ENCODE measurements around the gene SYCP2.

SYCP2 gene

DNA sequence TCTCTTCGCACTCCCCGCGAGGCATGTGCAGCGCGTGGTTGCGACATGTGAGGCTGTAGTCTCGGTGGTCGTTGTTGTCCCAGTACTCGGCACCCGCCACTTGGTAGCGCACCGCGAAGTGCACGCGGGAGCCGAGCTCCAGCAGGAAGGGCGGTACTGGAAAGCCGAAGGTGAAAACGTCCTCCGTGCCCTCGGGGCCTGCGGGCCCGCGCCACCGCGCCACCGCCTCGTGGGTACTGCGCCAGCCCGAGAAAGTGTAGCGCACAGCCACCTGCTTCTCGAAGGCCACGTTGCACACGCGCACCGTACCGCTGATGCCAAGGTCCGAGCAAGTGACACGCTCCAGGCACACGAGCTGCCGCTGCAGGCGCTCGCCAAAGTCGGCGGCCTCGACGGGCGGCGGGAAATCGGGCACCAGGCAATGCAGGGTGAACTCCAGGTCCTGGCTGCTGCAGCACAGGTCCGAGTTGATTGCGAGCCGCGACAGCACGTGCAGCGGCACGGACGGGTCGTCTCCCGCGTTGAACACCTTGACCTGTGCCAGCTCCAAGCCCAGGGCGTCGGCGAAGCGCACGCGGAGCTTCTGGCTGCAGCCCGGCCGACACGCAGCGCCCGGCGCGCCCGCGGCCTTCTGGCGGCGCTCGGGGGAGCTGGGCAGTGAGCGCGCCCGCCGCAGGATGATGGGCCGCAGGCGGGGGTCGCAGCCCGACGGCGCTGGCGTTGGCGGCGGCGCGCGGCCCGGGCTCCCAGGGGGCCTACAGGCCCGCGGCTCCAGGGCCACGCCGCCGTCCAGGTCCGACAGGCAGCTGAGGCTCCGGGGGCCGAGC is 5.8 kb upstream of the SYCP2 start:
- TF ChIP-seq POLR2A (IDR thresholded peaks at IDR 0.05; ENCODE audit: low read length) = no peak
- no peak for TF ChIP-seq GATA1 (IDR thresholded peaks at IDR 0.05; ENCODE audit: low read depth, low read length)
- peak in 1 of 2 experiments; percentile 60 for DNase-seq

DNA sequence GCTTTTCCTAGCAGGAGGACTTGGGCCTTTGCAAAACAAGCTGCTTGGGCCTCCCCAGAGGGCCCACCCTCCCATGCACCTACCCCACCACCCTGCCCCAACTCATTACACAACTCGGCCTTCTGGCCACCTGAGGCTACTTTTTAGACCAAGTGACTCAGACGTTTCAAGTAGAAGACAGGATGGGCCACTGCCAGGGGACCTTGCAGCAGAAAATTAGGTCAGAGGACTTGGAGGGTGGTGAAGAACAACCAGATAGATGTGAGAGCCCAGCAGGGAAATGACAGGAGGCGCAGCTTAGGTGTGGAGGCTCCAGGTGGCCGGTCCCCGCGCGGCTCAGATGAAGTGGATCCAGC is 5.2 kb upstream of the SYCP2 start:
- DNase-seq = no peak
- no peak for TF ChIP-seq GATA1 (IDR thresholded peaks at IDR 0.05; ENCODE audit: low read depth, low read length)
- TF ChIP-seq POLR2A (IDR thresholded peaks at IDR 0.05; ENCODE audit: low read length) = no peak

DNA sequence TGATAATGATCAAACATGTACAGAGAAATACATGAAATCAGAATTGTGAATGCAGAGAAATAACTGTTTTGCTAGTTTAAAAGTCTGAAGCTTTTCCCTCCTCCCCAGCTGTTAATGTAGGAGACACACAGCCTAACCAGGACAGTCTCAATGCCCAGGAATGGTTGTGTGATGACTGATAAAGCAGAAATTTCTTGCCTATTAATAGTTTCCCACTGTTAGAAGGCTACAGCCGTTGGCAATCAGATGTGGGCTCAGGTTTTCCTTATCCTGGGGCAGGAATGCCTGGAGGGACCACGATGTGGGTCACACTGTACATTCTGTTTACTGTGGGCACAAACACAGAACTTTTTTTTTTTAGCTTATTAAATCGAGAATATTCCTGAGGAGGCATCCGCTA is 4.8 kb upstream of the SYCP2 start:
- no peak for TF ChIP-seq GATA1 (IDR thresholded peaks at IDR 0.05; ENCODE audit: low read depth, low read length)
- no peak for DNase-seq

DNA sequence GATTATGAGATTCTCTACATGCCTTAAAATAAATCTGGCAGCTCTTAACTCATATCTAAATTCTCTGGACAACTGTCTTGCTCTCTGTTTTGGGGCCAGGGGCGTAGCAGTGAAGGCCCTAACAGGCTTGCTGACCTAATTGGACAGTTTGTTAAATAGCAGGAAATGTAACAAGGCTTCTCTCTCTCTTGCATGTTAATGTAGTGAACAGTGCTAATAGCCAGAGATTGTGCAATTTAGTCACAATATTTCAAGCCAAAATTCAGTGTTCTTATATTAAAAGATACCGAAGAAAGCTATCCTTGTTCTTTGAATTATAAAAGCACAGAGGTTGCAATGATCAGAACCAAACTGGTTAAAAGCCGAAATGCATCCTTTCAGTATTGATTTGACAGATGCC is 3.7 kb upstream of the SYCP2 start:
- TF ChIP-seq POLR2A (IDR thresholded peaks at IDR 0.05; ENCODE audit: low read length) = no peak
- no peak for TF ChIP-seq GATA1 (IDR thresholded peaks at IDR 0.05; ENCODE audit: low read depth, low read length)
- DNase-seq = no peak

DNA sequence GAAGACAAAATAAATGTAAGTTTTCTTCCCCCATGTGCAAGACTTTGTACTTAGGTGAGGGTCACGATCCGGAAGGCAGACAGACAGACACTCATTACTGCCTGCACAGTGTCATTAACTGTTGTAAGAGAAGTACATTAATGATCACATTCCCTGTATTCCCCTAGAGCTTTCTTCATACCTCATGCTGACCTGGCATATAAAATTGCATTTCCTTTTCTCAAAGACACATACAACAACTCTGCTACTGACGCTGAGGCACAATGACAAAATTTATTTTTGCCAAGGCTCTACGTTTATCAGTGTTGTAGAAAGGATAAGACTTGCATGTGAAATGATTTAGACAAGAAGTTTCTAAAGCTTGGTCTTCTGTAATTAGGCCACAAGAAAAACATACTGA is 3.0 kb upstream of the SYCP2 start:
- DNase-seq = no peak
- no peak for TF ChIP-seq POLR2A (IDR thresholded peaks at IDR 0.05; ENCODE audit: low read length)
- TF ChIP-seq GATA1 (IDR thresholded peaks at IDR 0.05; ENCODE audit: low read depth, low read length) = no peak

DNA sequence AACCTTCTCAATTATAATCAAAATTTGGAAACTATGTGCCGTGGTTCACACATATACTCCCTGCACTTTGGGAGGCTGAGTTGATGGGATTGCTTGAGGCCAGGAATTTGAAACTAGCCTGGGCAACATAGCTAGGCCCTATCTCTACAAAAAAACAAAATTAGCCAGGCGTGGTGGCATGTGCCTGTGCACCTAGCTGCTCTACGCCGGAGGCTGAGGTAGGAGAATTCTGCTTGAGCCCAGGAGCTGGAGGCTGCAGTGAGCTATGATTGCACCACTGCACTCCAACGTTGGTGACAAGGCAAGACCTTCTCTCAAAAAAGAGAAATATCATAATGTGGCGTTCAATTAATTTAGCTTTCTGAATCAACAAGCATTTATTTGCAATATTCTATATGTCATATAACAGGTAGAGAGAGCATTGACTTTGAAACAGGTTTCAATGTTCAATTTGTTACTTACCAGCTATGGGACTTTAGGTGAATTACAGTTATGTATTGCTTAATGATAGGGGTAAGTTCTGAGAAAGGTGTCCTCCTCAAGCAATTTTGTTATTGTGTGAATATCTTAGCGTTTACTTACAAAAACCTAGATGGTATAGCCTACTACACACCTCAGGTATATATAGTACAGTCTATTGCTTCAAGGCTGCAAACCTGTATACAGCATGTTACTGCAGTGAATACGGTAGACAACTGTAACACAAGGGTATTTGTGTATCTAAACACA is 2.2 kb upstream of the SYCP2 start:
- no peak for DNase-seq
- no peak for TF ChIP-seq POLR2A (IDR thresholded peaks at IDR 0.05; ENCODE audit: low read length)
- TF ChIP-seq GATA1 (IDR thresholded peaks at IDR 0.05; ENCODE audit: low read depth, low read length) = no peak

DNA sequence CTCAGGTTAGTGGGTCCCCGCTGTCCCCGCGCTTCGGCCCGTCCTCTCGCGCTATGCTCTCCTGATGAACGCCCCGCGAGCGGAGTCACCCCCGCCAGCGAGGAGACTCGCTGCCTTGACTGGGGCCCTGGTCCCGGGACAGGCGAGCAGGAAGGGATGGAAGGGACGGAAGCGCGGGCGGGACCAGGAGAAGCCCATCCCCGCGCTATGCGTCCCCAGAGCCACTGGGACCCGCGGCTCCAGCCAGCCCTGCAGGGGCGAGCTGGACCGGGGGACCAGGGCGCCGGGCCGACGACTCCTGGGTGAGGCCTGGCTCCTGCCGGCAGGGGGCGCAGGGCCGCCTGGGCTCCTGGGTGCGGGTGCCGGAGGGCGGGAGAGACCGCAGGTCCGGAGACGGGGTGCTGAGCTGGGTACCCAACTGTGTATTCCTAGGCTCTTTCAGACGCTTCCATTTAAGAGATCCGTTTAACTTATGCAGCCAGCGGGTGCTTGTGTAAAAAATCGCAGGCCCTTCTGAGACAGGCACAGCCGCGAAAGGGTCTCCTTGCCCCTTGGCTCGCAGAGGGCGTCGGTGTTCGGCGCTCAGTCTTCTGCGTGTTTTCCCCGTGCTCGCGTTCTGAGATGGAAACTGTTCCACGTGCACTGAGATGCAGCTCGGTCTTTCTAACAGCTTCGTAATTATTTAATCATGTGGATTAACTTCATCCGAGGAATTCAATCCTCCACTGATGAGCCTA is 580 bp upstream of the SYCP2 start:
- TF ChIP-seq GATA1 (IDR thresholded peaks at IDR 0.05; ENCODE audit: low read depth, low read length) = no peak
- no peak for TF ChIP-seq POLR2A (IDR thresholded peaks at IDR 0.05; ENCODE audit: low read length)
- peak; percentile 76 to 85 for DNase-seq

DNA sequence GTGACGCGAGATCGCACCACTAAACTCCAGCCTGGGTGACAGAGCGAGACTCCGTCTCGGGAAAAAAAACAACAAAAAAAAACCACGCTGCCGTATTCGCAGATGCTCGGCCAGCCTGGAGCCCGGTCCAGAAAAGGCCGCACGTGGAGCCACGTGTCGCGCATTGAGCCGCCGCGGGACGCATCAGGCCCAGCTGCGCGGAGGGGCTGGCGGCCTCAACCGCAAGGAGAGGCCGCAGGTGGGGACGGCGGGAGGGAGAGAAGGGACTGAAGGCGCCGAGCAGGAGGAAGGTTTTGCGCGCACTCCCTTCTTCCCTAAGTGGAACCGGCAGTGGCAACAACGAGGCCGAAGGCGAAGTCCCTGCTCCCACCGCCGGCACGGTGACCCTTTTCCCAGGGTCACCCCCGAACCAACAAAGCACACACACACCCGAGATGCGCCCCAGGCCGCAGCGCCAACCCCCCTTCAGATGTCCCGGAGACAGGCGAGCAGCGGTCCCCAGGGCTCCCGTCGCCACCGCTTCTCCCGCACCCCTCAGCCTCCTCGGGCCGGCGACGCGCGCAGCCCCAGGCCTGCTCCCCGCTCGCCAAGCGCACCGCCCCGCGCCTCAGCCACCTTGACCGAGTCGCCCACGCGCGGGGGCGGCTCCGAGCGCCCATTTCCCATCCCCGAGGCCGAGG is 681 bp downstream of the SYCP2 start:
- no peak for DNase-seq
- TF ChIP-seq POLR2A (IDR thresholded peaks at IDR 0.05; ENCODE audit: low read length) = no peak
- TF ChIP-seq GATA1 (IDR thresholded peaks at IDR 0.05; ENCODE audit: low read depth, low read length) = no peak

DNA sequence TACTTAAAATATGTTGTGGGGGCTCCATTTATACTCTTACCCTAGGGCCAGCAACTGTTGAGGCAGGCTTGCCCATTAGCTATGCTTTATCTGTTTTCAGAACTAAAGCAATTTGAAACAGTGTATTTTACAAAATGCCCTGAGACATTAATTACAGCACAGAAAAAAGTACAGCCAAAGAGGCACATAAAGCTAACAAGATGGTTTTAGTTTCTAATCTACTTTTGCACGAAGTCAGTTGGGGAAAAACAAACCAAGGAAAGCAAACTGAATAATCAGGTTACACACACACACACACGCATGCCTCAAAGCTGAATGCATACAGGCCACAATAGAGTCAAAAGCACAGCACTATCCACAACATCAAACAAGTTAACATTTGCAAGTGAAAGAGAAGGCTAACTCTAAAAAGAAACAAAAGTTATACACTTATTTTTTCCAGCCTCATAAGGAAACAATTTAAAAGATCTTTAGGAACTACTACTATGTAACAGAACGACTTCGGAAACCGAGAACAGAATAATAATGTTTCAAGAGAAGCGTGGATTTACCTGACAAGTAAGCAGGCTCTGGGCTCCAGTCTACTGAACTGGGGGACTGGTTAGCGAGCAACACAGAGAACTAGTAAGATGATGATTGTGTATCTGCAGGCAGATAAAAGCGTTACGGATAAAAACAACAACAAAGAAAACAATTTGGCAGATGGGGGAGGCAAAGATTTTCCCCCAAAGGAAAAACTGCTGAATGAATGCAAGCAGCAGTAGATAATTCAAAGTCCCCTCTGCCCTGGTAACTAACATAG is 1.7 kb downstream of the SYCP2 start:
- TF ChIP-seq GATA1 (IDR thresholded peaks at IDR 0.05; ENCODE audit: low read depth, low read length) = no peak
- TF ChIP-seq POLR2A (IDR thresholded peaks at IDR 0.05; ENCODE audit: low read length) = no peak
- no peak for DNase-seq

DNA sequence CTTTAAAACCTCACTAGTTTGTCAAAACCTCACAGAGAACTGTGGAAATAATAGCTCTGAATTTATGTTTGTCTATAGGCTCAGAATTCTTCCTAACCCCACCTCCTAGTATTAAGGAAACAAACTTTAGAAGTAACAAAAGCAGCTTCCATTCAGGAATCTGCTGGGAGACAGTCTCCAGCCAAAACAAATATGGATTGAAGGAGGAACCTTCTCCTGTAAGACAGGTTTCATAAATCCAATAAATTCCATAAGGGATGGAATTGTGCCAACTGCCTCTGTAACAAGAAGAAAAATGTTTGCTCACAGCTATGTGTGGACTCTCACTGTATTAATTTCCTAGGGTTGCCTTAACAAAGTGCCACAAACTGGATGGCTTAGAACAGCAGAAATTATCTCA is 7.5 kb downstream of the SYCP2 start:
- no peak for DNase-seq
- no peak for TF ChIP-seq POLR2A (IDR thresholded peaks at IDR 0.05; ENCODE audit: low read length)
- TF ChIP-seq GATA1 (IDR thresholded peaks at IDR 0.05; ENCODE audit: low read depth, low read length) = no peak

DNA sequence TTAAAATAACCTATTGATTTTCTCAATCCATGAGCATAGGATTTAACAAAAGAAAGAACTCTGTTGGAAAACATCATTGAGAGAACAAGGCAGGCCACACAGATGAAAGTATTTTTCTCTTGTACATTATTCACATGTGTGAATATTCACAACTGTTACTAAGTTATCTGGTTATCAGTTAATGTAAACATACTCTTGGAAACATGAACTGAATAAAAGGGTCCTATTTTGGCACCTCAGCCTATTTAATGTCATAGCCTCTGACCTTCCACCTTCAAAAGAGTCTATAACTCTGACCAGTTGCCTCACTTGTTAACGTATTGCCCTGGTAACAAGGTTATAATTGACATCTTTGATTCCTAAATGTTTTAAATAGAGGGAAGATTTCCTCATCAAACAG is 8.1 kb downstream of the SYCP2 start:
- no peak for DNase-seq
- no peak for TF ChIP-seq POLR2A (IDR thresholded peaks at IDR 0.05; ENCODE audit: low read length)
- TF ChIP-seq GATA1 (IDR thresholded peaks at IDR 0.05; ENCODE audit: low read depth, low read length) = no peak

DNA sequence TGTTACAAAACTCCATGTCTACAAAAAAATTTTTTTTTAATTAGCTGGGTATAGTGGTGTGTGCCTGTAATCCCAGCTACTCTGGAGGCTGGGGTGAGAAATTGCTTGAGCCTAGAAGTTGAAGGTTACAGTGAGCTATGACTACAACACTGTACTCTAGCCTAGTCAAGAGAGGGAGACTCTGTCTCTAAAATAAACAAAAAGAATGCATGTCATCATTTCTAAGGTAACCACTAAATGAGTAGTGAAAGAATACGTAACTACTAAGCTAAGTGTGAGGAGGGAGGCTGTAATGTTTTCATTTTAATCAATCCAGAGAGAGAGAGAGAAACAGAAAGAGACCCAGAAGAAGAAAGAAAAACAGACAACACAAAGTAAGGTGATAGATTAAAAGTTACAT is 9.9 kb downstream of the SYCP2 start:
- no peak for DNase-seq
- TF ChIP-seq POLR2A (IDR thresholded peaks at IDR 0.05; ENCODE audit: low read length) = no peak
- TF ChIP-seq GATA1 (IDR thresholded peaks at IDR 0.05; ENCODE audit: low read depth, low read length) = no peak

DNA sequence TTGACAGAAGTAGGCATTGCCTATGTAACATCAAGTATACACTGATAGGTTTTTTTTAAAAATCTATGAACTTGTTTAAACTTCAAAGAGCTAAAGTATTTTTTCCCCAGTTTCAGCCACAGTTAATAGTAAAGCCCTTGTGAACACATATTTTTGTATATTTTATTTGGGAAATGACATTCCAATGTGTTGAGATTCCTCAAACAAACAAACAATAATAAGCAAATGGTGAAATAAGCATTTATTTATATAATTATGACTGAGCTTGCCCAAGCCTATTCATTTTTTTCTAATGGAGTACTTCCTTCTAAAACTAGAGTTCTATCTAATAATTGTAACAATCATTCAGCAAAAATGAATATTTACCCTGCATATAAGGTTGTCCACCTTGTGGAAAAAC is 12.5 kb downstream of the SYCP2 start:
- TF ChIP-seq GATA1 (IDR thresholded peaks at IDR 0.05; ENCODE audit: low read depth, low read length) (no peak), POLR2A (IDR thresholded peaks at IDR 0.05; ENCODE audit: low read length) (no peak)
- no peak for DNase-seq

All from erythroblast (primary cell).